ENCODE measurements around the gene PRM3.

DNA sequence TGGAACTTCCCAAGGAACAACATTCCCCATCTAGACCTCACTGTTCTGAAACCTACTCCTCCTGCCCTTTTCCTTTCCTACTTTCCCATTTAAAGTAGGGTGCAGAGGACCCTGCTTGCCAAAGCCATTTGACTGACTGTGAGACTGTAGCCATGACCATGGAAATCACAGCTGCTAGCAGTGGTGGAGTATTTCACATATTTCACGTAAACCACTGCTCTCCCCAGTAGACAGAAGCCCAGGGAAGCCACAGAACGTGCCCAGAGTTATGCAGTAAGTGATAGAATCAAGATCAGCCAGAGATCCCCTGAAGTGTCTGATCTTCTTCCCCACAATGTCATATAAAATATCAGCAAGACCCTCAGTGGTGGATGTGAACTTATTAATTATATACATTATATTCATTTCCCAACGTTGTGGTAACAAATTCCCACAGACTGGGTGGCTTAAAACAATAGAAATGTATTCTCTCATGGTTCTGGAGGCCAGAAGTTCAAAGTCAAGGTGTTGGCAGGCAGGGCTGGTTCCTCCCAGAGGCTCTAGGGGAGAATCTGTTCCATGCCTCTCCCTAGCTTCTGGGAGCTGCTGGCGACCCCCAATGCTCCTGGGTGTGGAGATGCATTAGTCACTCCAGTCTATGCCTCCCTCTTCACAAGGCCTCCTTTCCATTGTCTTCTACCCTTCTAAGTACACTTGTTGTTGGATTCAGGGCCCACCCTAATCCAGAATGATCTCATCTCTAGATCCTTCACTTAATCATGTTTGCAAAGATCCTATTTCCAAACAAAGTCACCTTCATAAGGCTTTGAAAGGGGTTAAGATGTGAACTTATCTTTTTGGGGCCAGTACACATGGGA, 28.4 kb upstream of the PRM3 start:
- TF ChIP-seq, protein P1, sequence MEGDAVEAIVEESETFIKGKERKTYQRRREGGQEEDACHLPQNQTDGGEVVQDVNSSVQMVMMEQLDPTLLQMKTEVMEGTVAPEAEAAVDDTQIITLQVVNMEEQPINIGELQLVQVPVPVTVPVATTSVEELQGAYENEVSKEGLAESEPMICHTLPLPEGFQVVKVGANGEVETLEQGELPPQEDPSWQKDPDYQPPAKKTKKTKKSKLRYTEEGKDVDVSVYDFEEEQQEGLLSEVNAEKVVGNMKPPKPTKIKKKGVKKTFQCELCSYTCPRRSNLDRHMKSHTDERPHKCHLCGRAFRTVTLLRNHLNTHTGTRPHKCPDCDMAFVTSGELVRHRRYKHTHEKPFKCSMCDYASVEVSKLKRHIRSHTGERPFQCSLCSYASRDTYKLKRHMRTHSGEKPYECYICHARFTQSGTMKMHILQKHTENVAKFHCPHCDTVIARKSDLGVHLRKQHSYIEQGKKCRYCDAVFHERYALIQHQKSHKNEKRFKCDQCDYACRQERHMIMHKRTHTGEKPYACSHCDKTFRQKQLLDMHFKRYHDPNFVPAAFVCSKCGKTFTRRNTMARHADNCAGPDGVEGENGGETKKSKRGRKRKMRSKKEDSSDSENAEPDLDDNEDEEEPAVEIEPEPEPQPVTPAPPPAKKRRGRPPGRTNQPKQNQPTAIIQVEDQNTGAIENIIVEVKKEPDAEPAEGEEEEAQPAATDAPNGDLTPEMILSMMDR (IDR thresholded peaks at IDR 0.05), result no peak
- TF ChIP-seq POLR2A (IDR thresholded peaks at IDR 0.05) (no peak), POLR2AphosphoS5 (IDR thresholded peaks at IDR 0.05) (no peak)

Data from breast epithelium (tissue), 3 donors.